HepG2 (cell line): Measurements from ENCODE around the gene USP30. TPM values are rescaled to one million over a fixed set of nuclear protein-coding genes. Genes with fewer than 3 reads are reported as not detected.

Source experiments
- ESRRA ChIP-seq: sonication (generic); formaldehyde crosslinking; IDR thresholded peaks from 2 replicates; pipeline ENCODE4 v1.5.1; 2020; ENCODE audit warnings: mild to moderate bottlenecking, low read depth, missing genetic modification reagents
- FLYWCH1 ChIP-seq: sonication (generic); formaldehyde crosslinking; IDR thresholded peaks from 2 replicates; pipeline ENCODE4 v1.8.1; 2023; ENCODE audit warnings: mild to moderate bottlenecking, missing genetic modification reagents
- FOXA3 ChIP-seq: IDR thresholded peaks from 2 replicates; pipeline ENCODE4 v1.6.1; 2016; ENCODE audit warnings: missing genetic modification reagents, missing compliant biosample characterization
- FOXP1 ChIP-seq, 2 experiments: fragments of 450-650 bp in 1 of 2; IDR thresholded peaks; 2 replicates each; pipeline ENCODE4 v1.6.1; 2017 to 2018; ENCODE audit warnings: antibody characterized with exemption in 1 of 2
- GATA4 ChIP-seq: sonication (generic); IDR thresholded peaks from 2 replicates; pipeline ENCODE4 v1.6.1; 2016; ENCODE audit warnings: antibody characterized with exemption, low read depth, borderline replicate concordance
- GATAD2A ChIP-seq: IDR thresholded peaks from 2 replicates; pipeline ENCODE4 v1.6.1; 2016
- MIER2 ChIP-seq: IDR thresholded peaks from 2 replicates; pipeline ENCODE4 v1.6.1; 2016; ENCODE audit warnings: missing biosample characterization, missing genetic modification reagents
- MTA3 ChIP-seq: sonication (generic); formaldehyde crosslinking; IDR thresholded peaks from 2 replicates; pipeline ENCODE4 v1.4.0; 2020; ENCODE audit warnings: missing genetic modification reagents
- PHF8 ChIP-seq: sonication (generic); formaldehyde crosslinking; IDR thresholded peaks from 2 replicates; pipeline ENCODE4 v1.5.0; 2020; ENCODE audit warnings: missing genetic modification reagents
- SKI ChIP-seq: fragments of 450-650 bp; IDR thresholded peaks from one replicate; pipeline ENCODE4 v1.6.1; 2018; ENCODE audit warnings: mild to moderate bottlenecking; ENCODE audit not compliant: partially characterized antibody
- SMAD9 ChIP-seq: sonication (generic); formaldehyde crosslinking; IDR thresholded peaks from 2 replicates; pipeline ENCODE4 v1.5.1; 2020; ENCODE audit warnings: mild to moderate bottlenecking, missing genetic modification reagents
- SOX13 ChIP-seq, 3 experiments: fragments of 450-650 bp in 1 of 3; sonication (generic) in 1 of 3; formaldehyde crosslinking in 1 of 3; IDR thresholded peaks in 2 of 3; conservative IDR thresholded peaks in 1 of 3; 2 replicates each; pipeline versions ENCODE4 v1.5.0 to v1.6.1; 2016 to 2020; ENCODE audit warnings: antibody characterized with exemption in 1 of 3, mild to moderate bottlenecking in 1 of 3, missing compliant biosample characterization in 1 of 3, missing genetic modification reagents in 1 of 3, moderate library complexity in 1 of 3
- SPEN ChIP-seq: sonication (generic); formaldehyde crosslinking; IDR thresholded peaks from 2 replicates; pipeline ENCODE4 v1.5.1; 2020; ENCODE audit warnings: low read depth, mild to moderate bottlenecking, missing genetic modification reagents
- USF2 ChIP-seq, 2 experiments: sonication (generic) in 1 of 2; formaldehyde crosslinking in 1 of 2; IDR thresholded peaks; 2 replicates each; pipeline versions ENCODE4 v1.5.1 to v1.6.1; 2011 to 2020; ENCODE audit warnings: borderline replicate concordance in 1 of 2, low read depth in 1 of 2, low read length in 1 of 2, mild to moderate bottlenecking in 1 of 2, missing genetic modification reagents in 1 of 2, moderate library complexity in 1 of 2
- ZIK1 ChIP-seq: sonication (generic); formaldehyde crosslinking; IDR thresholded peaks from 2 replicates; pipeline ENCODE4 v1.5.0; 2020; ENCODE audit warnings: mild to moderate bottlenecking, low read depth, missing genetic modification reagents, borderline replicate concordance
- ZNF432 ChIP-seq: sonication (generic); formaldehyde crosslinking; IDR thresholded peaks from 2 replicates; pipeline ENCODE4 v1.5.0; 2020; ENCODE audit warnings: missing genetic modification reagents, mild to moderate bottlenecking, borderline replicate concordance
- ZNF616 ChIP-seq: sonication (generic); formaldehyde crosslinking; IDR thresholded peaks from 2 replicates; pipeline ENCODE4 v1.5.0; 2020; ENCODE audit warnings: low read depth, mild to moderate bottlenecking, missing genetic modification reagents
- ZNF644 ChIP-seq: IDR thresholded peaks from 2 replicates; pipeline ENCODE4 v1.6.1; 2016; ENCODE audit warnings: low read depth
- ZNF761 ChIP-seq: sonication (generic); formaldehyde crosslinking; conservative IDR thresholded peaks from 2 replicates; pipeline ENCODE4 v1.4.0; 2020; ENCODE audit warnings: mild to moderate bottlenecking, missing genetic modification reagents
- ZNF891 ChIP-seq: sonication (generic); formaldehyde crosslinking; IDR thresholded peaks from 2 replicates; pipeline ENCODE4 v1.5.0; 2020; ENCODE audit warnings: mild to moderate bottlenecking, missing genetic modification reagents
- ZSCAN9 ChIP-seq: IDR thresholded peaks from 2 replicates; pipeline ENCODE4 v1.6.1; 2016; ENCODE audit warnings: borderline replicate concordance
- ZZZ3 ChIP-seq: sonication (generic); formaldehyde crosslinking; IDR thresholded peaks from 2 replicates; pipeline ENCODE4 v1.4.0; 2020; ENCODE audit warnings: missing genetic modification reagents, mild to moderate bottlenecking, borderline replicate concordance
- polyA plus RNA-seq, 8 experiments: library from polyadenylated mRNA; depleted of rRNA in 3 of 8; stranded (reverse) in 7 of 8; unstranded in 1 of 8; fragments of >200 nt; fragmentation: Illumina TruSeq in 4 of 8; extraction: Trizol in 4 of 8; gene quantifications; 2 replicates each; pipeline versions ENCODE4 v1.2.1 to v1.2.3, GENCODE V29; 2011 to 2016; ENCODE audit warnings: low read depth in 4 of 8, missing spikeins in 1 of 8, mixed read lengths in 1 of 8; ENCODE audit not compliant: insufficient read depth in 1 of 8
- total RNA-seq, 5 experiments: library from RNA; depleted of rRNA; stranded (reverse); fragments of >200 nt; fragmentation: Illumina TruSeq; extraction: Trizol; gene quantifications; 2 replicates each; pipeline ENCODE4 v1.2.3, GENCODE V29; 2016; ENCODE audit warnings: low read depth in 1 of 5
- TF ChIP-seq, protein P1 (sequence below): IDR thresholded peaks from 2 replicates; pipeline ENCODE4 v1.6.1; 2016; ENCODE audit warnings: low read depth
- TF ChIP-seq, protein P2 (sequence below): sonication (generic); formaldehyde crosslinking; IDR thresholded peaks from 2 replicates; pipeline ENCODE4 v1.4.0; 2020; ENCODE audit warnings: missing genetic modification reagents, low read depth, mild to moderate bottlenecking, borderline replicate concordance
- TF ChIP-seq, protein P3 (sequence below): sonication (generic); formaldehyde crosslinking; IDR thresholded peaks from 2 replicates; pipeline ENCODE4 v1.9.0; 2021; ENCODE audit warnings: missing genetic modification reagents, borderline replicate concordance

USP30 gene
- total and polyA plus RNA-seq, 2 of the 13 experiments (the other 11 are each of a cell fraction or from before 2014, with no cell fraction given) = 11.2 to 20.8 TPM

GRCh38 chr12:109110988-109111495 lies 58.7 kb downstream of the USP30 start (continued):
- TF ChIP-seq SPEN (CRISPR knock-in tag) (peak; percentile 71; the same call in 1 of the 2 replicates), ZNF616 (CRISPR knock-in tag) (no peak), ZIK1 (CRISPR knock-in tag) (0 out of 2 replicates have a peak, but pooled peaks have one; percentile 78), ZNF761 (CRISPR knock-in tag) (0 out of 2 replicates have a peak, but pooled peaks have one; percentile 20), ZNF644 (no peak), USF2 (IDR thresholded peaks at IDR 0.05; ENCODE audit: low read depth, low read length) (no peak), USF2 (CRISPR knock-in tag; IDR thresholded peaks at IDR 0.05; ENCODE audit: borderline replicate concordance) (no peak), ESRRA (CRISPR knock-in tag) (peak; percentile 98), SMAD9 (CRISPR knock-in tag) (no peak), SOX13 (IDR thresholded peaks at IDR 0.05) (no peak), SOX13 (CRISPR knock-in tag; conservative IDR thresholded peaks at IDR 0.05 in 1 of 2, IDR thresholded peaks at IDR 0.05 in 1 of 2) (peak in 1 of 2 experiments; percentile 18; a peak in 1 of 4 replicates), ZZZ3 (CRISPR knock-in tag) (0 out of 2 replicates have a peak, but pooled peaks have one; percentile 34), GATAD2A (CRISPR knock-in tag) (peak; percentile 42), SKI (no peak), ZNF891 (CRISPR knock-in tag) (0 out of 2 replicates have a peak, but pooled peaks have one; percentile 43), GATA4 (peak; percentile 39; the same call in 1 of the 2 replicates), MIER2 (CRISPR knock-in tag) (0 out of 2 replicates have a peak, but pooled peaks have one; percentile 43), FOXA3 (CRISPR knock-in tag) (0 out of 2 replicates have a peak, but pooled peaks have one; percentile 20), FLYWCH1 (CRISPR knock-in tag) (no peak), FOXP1 (IDR thresholded peaks at IDR 0.05) (no peak), FOXP1 (CRISPR knock-in tag; IDR thresholded peaks at IDR 0.05) (no peak), ZNF432 (CRISPR knock-in tag) (no peak), PHF8 (CRISPR knock-in tag) (peak; percentile 90), ZSCAN9 (CRISPR knock-in tag) (peak; percentile 69; the same call in 1 of the 2 replicates), MTA3 (CRISPR knock-in tag) (no peak)
- TF ChIP-seq, protein P1, sequence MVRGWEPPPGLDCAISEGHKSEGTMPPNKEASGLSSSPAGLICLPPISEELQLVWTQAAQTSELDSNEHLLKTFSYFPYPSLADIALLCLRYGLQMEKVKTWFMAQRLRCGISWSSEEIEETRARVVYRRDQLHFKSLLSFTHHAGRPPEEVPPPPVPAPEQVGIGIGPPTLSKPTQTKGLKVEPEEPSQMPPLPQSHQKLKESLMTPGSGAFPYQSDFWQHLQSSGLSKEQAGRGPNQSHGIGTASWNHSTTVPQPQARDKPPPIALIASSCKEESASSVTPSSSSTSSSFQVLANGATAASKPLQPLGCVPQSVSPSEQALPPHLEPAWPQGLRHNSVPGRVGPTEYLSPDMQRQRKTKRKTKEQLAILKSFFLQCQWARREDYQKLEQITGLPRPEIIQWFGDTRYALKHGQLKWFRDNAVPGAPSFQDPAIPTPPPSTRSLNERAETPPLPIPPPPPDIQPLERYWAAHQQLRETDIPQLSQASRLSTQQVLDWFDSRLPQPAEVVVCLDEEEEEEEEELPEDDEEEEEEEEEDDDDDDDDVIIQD (CRISPR knock-in tag) = no peak
- TF ChIP-seq, protein P2, sequence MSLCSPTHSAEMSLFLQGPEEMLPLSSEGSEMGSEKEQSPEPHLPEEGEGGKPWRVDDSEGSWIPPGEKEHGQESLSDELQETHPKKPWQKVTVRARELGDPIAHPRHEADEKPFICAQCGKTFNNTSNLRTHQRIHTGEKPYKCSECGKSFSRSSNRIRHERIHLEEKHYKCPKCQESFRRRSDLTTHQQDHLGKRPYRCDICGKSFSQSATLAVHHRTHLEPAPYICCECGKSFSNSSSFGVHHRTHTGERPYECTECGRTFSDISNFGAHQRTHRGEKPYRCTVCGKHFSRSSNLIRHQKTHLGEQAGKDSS (CRISPR knock-in tag) = peak; percentile 70; the same call in 1 of the 2 replicates
- TF ChIP-seq, protein P3, sequence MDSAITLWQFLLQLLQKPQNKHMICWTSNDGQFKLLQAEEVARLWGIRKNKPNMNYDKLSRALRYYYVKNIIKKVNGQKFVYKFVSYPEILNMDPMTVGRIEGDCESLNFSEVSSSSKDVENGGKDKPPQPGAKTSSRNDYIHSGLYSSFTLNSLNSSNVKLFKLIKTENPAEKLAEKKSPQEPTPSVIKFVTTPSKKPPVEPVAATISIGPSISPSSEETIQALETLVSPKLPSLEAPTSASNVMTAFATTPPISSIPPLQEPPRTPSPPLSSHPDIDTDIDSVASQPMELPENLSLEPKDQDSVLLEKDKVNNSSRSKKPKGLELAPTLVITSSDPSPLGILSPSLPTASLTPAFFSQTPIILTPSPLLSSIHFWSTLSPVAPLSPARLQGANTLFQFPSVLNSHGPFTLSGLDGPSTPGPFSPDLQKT (CRISPR knock-in tag) = no peak
